DMS153 treated with DMSO at 0.1 percent for 48 hours (cell line): ENCODE measurements around the gene CRYBA4.

ENCODE experiments used
- DNase-seq: peaks from one replicate; lab custom pipeline; 2025; ENCODE audit not compliant: unreplicated experiment; lab: John Stamatoyannopoulos, UW

Gene CRYBA4

DNA sequence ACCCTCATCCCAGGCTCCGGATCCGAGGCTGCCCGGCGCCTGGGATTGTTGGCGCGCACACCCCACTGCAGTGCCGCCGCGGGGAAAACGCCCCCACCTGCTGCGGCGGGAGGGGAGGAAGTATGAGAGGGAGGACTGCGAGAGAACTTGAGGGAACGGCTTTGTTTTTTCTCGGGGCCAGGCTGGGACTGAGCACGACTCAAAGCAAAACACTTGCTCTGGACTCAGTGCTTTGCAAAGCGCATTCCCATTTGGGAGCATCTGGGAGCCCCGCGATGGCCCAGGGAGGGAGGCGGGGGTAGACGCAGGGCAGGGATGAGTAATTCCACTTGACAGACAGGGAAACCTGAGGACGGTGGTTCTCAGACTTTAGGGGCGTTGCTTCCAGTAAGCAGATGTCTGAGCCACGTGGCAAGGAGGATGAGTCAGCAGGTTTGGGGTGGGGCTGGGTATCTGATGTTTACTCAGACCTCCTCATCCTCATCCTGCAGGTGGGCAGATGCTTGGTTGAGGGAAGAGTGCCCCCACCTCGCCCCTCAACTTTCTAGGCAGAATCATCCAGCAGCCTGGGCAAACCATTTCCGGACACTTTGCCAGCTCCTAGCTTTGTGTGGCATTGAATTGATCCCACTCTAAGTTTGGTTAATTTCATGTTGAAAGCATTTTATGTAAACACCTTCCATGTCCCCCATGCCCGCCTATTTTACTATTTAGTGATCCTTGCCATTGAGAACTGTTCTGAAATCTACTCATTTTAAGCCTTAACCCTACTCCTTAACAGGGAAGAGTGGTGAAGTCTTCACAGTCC is 37.1 kb downstream of the CRYBA4 start:
- DNase-seq = peak; percentile 77

DNA sequence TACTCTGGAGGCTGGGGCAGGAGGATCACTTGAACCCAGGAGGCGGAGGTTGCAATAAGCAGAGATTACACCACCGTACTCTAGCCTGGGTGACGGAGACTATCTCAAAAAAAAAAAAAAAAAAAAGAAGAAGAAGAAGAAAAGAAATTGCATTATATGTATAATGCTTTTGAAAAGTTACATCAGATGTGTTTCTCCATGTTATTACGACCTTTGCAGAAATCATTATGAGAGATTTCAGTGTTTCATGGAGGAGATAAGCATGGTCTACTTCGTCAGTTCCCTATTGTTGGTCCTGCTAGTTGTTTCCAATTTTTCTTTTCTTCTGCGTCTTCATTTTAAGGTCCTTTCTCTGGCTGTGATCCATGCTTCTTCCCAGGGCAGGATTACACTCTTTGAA is 38.6 kb downstream of the CRYBA4 start:
- DNase-seq = no peak

- DNase-seq = peak; percentile 23
Observed at GRCh38 chr22:26660961-26661578, 39.3 kb downstream of the CRYBA4 start.

DNA sequence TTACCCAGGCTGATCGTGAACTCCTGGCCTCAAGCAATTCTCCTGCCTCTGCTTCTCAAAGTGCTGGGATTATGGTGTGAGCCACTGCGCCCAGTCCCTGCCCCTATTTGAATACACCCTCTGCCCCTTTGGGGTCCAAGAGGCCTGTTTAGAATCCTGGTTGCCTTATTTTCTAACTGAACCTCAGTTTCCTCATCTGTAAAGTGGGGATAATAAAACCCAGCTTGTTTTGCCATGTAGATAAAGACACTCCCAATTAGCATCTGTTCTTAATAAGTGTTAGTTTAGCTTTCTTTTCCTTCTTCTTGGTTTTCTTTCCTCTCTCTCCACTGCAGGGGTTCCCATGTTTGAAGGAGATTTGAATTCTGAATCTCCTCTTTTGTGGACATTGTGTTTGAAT is 40.4 kb downstream of the CRYBA4 start:
- no peak for DNase-seq

GRCh38 chr22:26663374-26663923 is 41.7 kb downstream of the CRYBA4 start:
- DNase-seq = no peak

DNA sequence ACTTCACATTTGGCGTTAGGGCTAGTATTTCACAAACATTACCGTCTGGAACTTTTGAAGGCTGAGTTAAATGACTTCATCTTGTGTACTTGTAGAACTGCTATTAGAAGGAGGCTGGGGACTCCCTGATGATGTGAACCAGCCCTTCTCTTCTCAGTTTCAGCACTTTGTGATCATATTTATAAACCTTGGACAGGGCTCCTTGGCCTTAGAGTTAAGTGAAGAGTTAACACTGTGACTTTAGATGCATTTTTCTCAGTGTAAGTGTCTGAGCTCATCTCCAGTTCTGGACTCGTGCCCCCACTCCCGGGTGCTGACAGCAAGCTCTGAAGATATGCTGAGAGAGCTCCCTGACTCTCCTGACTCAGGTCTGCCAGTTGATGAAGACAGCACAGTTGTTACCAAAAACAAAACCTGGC is 44.1 kb downstream of the CRYBA4 start:
- no peak for DNase-seq

- no peak for DNase-seq
Observed at GRCh38 chr22:26667140-26667539, 45.4 kb downstream of the CRYBA4 start.

DNA sequence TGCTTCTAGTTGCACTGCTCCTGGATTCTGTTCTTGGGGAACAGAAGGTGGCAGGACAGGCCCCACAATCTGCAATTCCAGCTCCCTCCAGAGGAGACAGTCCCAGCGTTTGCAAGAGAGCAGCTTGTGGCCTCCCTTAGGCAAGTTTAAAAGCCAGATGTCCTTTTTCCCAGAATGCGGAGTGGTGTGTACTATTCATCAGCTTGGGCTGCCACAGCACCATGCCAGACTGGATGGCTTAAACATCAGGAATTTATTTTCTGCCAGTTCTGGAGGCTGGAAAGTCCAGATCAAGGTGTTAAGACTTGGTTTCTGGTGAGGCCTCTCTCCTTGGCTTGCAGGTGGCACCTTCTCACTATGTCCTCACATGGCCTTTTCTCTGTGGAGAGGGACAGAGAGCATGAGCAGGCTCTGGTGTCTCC is 47.3 kb downstream of the CRYBA4 start:
- DNase-seq = no peak

GRCh38 chr22:26670459-26670858 is 48.7 kb downstream of the CRYBA4 start:
- DNase-seq = no peak

DNA sequence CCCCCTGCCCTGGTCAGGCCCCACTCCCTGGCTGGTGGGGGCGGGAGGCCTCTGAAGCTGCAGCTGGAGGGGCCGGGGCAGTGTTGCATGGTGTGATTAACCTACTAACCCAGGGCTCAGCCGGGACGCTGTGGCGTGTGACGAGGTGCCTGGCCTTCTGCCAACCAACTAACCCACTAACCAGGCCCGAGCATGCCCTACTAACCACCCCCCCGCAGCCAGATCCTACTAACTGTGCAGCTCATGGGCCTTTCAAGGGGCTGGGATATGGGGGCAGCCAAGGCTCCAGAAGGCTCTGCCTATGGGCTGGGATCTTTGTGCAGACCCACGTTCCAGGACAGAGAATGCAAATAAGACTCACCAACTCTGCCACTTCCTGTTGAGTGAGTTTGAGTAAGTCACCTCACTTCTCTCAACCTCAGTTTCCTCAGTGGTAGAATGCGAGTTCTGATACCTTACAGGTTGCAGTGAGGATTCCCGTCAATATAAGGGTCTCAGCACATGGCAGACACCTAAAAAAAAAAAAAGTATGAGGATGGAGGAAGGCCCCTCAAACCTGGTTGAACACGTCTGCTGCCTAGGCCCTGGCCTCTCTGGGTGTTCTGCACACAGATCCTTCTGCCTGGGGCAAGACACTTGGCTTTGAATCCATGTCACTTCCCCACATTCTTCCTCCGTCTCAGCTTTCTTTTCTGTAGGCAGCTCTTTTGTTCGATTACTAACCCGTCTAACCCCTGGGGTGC is 49.7 kb downstream of the CRYBA4 start:
- peak; percentile 40 for DNase-seq

- no peak for DNase-seq
Observed at GRCh38 chr22:26672060-26672471, 50.3 kb downstream of the CRYBA4 start.

GRCh38 chr22:26672590-26673468 is 51.1 kb downstream of the CRYBA4 start:
- peak; percentile 99 for DNase-seq

DNA sequence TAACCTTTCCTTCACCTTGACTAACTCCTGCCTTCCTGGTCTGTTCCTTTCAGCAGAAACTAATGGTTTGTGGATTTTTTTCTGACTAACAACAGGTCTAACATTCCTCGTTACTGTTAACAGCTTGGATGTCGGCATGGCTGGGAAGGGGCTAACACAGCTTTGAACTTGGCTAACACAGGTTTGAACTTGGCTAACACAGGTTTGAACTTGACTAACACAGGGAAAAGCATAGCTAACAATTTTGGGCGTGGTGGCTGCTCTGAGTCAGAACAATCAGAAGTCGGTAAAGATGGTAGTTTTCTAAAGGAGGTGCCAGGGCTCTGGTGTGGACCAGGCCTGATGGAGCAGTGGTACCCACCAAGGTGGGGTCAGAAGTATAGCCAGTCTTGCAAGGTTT is 51.7 kb downstream of the CRYBA4 start:
- no peak for DNase-seq

GRCh38 chr22:26674211-26675190 is 52.7 kb downstream of the CRYBA4 start:
- DNase-seq = no peak

DNA sequence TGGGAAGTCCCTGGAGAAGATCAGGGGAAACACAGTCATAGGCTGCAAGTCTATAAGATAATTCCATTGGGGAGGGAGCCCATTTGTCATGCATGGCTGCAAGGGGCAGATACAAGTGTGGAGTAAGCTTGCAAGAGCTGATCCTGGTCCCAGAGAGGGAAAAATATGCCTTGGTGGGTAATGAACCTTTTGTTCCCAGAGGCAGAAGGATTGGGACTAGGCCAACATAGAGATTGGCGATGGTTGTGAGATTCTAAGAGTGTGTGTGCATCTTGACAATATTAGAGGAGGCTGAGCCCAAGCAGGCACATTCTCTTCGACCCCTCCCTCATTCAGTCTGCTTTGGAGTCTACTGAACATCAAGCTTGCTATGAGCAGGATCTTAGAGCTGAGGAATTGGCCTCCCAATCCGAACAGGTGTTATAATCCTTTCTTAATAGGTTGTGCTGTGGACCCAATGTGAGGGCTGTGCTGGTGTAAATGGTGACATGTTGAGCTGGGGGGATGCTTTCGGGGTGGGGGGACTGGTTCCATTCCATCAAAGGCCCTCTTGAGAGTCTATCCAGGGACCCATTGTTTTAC is 54.0 kb downstream of the CRYBA4 start:
- DNase-seq = no peak

GRCh38 chr22:26677217-26677616 is 55.5 kb downstream of the CRYBA4 start:
- DNase-seq = no peak

GRCh38 chr22:26679003-26679629 is 57.4 kb downstream of the CRYBA4 start:
- DNase-seq = peak; percentile 50
